ACC112 (cell line): ENCODE measurements around the gene RUBCNL.
A peak's percentile ranks its signal among the peaks of the same experiment; 100 is the strongest.

Experiments used
- H2AFZ ChIP-seq: fragments of 200-600 bp; sonication (generic); one replicate; pipeline ENCODE4 v1.6.0; 2017; ENCODE audit warnings: antibody characterized with exemption, low read length; ENCODE audit not compliant: unreplicated experiment
- H3K27ac ChIP-seq: fragments of 200-600 bp; sonication (generic); 2 replicates; pipeline ENCODE4 v1.5.1; 2014; ENCODE audit warnings: low read depth, mild to moderate bottlenecking, antibody characterized with exemption, low read length, moderate library complexity
- H3K27me3 ChIP-seq: fragments of 200-600 bp; sonication (generic); 2 replicates; pipeline ENCODE4 v1.6.1; 2014; ENCODE audit warnings: mild to moderate bottlenecking, antibody characterized with exemption, low read length, moderate library complexity, mixed read lengths; ENCODE audit not compliant: insufficient read depth
- H3K36me3 ChIP-seq: fragments of 200-600 bp; sonication (generic); 2 replicates; pipeline ENCODE4 v1.6.1; 2016; ENCODE audit warnings: mild to moderate bottlenecking, antibody characterized with exemption, low read length, moderate library complexity, mixed read lengths; ENCODE audit not compliant: insufficient read depth
- H3K4me1 ChIP-seq: fragments of 200-600 bp; sonication (generic); one replicate; pipeline ENCODE4 v1.6.1; 2016; ENCODE audit warnings: low read length, mixed read lengths; ENCODE audit not compliant: insufficient read depth, unreplicated experiment, control insufficient read depth
- H3K4me3 ChIP-seq: fragments of 200-600 bp; sonication (generic); 2 replicates; pipeline ENCODE4 v1.5.1; 2014; ENCODE audit warnings: mild to moderate bottlenecking, low read depth, low read length
- H3K79me2 ChIP-seq: fragments of 200-600 bp; sonication (generic); one replicate; pipeline ENCODE4 v1.6.0; 2016; ENCODE audit warnings: low read length; ENCODE audit not compliant: control insufficient read depth, unreplicated experiment, insufficient read depth

The RUBCNL gene

GRCh38 chr13:46354156-46355087 lies 32.6 kb downstream of the RUBCNL start:
- Histone ChIP-seq H3K27me3 (no peaks in the 10 kb centered on the region), H3K79me2 (no peaks in the 10 kb centered on the region), H3K27ac (peak overlapping the region; percentile 96), H2AFZ (peak overlapping the region; percentile 37), H3K36me3 (peaks cover 7% of the 10 kb centered on the region), H3K4me3 (peak overlapping the region; percentile 59), H3K4me1 (peaks cover 13% of the 10 kb centered on the region)

- Histone ChIP-seq H3K27me3 (no peaks in the 10 kb centered on the region), H3K4me1 (peaks cover 13% of the 10 kb centered on the region), H3K79me2 (no peaks in the 10 kb centered on the region), H3K4me3 (no peak overlapping the region), H2AFZ (no peak overlapping the region), H3K36me3 (peaks cover 7% of the 10 kb centered on the region), H3K27ac (no peak overlapping the region)
Observed at GRCh38 chr13:46352805-46353204, 34.2 kb downstream of the RUBCNL start.

GRCh38 chr13:46350003-46350402 lies 37.0 kb downstream of the RUBCNL start:
- Histone ChIP-seq H3K79me2 (no peaks in the 10 kb centered on the region), H3K27me3 (no peaks in the 10 kb centered on the region), H3K36me3 (peaks cover 7% of the 10 kb centered on the region), H3K4me3 (no peak overlapping the region), H2AFZ (no peak overlapping the region), H3K4me1 (peaks cover 5% of the 10 kb centered on the region), H3K27ac (no peak overlapping the region)

GRCh38 chr13:46348961-46349360 lies 38.1 kb downstream of the RUBCNL start:
- H2AFZ ChIP-seq, result no peak overlapping the region
- no peak overlapping the region for H3K27ac ChIP-seq
- no peaks in the 10 kb centered on the region for H3K4me1 ChIP-seq
- no peaks in the 10 kb centered on the region for H3K79me2 ChIP-seq
- no peak overlapping the region for H3K4me3 ChIP-seq
- H3K36me3 ChIP-seq, result peaks cover 2% of the 10 kb centered on the region
- H3K27me3 ChIP-seq, result no peaks in the 10 kb centered on the region

GRCh38 chr13:46347277-46347676 lies 39.8 kb downstream of the RUBCNL start:
- no peaks in the 10 kb centered on the region for H3K27me3 ChIP-seq
- no peaks in the 10 kb centered on the region for H3K36me3 ChIP-seq
- H3K79me2 ChIP-seq, result no peaks in the 10 kb centered on the region
- H3K27ac ChIP-seq, result no peak overlapping the region
- H3K4me1 ChIP-seq, result no peaks in the 10 kb centered on the region
- H3K4me3 ChIP-seq, result no peak overlapping the region
- no peak overlapping the region for H2AFZ ChIP-seq

GRCh38 chr13:46345866-46346265 lies 41.2 kb downstream of the RUBCNL start:
- Histone ChIP-seq H3K27me3 (no peaks in the 10 kb centered on the region), H3K27ac (no peak overlapping the region), H3K36me3 (no peaks in the 10 kb centered on the region), H3K4me1 (peaks cover 9% of the 10 kb centered on the region), H3K79me2 (no peaks in the 10 kb centered on the region), H3K4me3 (no peak overlapping the region), H2AFZ (no peak overlapping the region)

GRCh38 chr13:46345398-46345797 lies 41.7 kb downstream of the RUBCNL start:
- H2AFZ ChIP-seq, result no peak overlapping the region
- no peak overlapping the region for H3K27ac ChIP-seq
- H3K36me3 ChIP-seq, result no peaks in the 10 kb centered on the region
- no peaks in the 10 kb centered on the region for H3K79me2 ChIP-seq
- H3K27me3 ChIP-seq, result no peaks in the 10 kb centered on the region
- H3K4me3 ChIP-seq, result no peak overlapping the region
- H3K4me1 ChIP-seq, result peaks cover 14% of the 10 kb centered on the region

GRCh38 chr13:46343279-46343994 lies 43.6 kb downstream of the RUBCNL start:
- Histone ChIP-seq H3K4me3 (no peak overlapping the region), H3K27me3 (no peaks in the 10 kb centered on the region), H3K4me1 (peaks cover 30% of the 10 kb centered on the region), H3K27ac (no peak overlapping the region), H3K79me2 (no peaks in the 10 kb centered on the region), H3K36me3 (no peaks in the 10 kb centered on the region), H2AFZ (no peak overlapping the region)

- Histone ChIP-seq H3K79me2 (no peaks in the 10 kb centered on the region), H3K4me3 (no peak overlapping the region), H3K36me3 (no peaks in the 10 kb centered on the region), H2AFZ (no peak overlapping the region), H3K27ac (no peak overlapping the region), H3K4me1 (peaks cover 31% of the 10 kb centered on the region), H3K27me3 (no peaks in the 10 kb centered on the region)
Observed at GRCh38 chr13:46342538-46342937, 44.5 kb downstream of the RUBCNL start.

GRCh38 chr13:46341112-46341711 lies 45.8 kb downstream of the RUBCNL start:
- Histone ChIP-seq H3K27me3 (no peaks in the 10 kb centered on the region), H3K4me3 (no peak overlapping the region), H2AFZ (no peak overlapping the region), H3K36me3 (no peaks in the 10 kb centered on the region), H3K79me2 (no peaks in the 10 kb centered on the region), H3K27ac (peak overlapping the region; percentile 87), H3K4me1 (peaks cover 31% of the 10 kb centered on the region)
